HCT116 (cell line): Measurements from ENCODE around the gene SUN3. TPM values are rescaled to one million over a fixed set of nuclear protein-coding genes. Genes with fewer than 3 reads are reported as not detected.
A peak's percentile ranks its signal among the peaks of the same experiment; 100 is the strongest.

Experiments
- ATAC-seq: fragments of 200-7000 bp; cut with Tn5 transposase; 2 replicates; pipeline ENCODE4 v1.9.1; 2020; ENCODE audit warnings: mild to moderate bottlenecking, moderate library complexity
- BruUV-seq: library from RNA; stranded (reverse); fragments of 400-500 nt; replicated peaks from 2 replicates; lab custom pipeline; 2021; lab: Mats Ljungman, UMichigan
- CTCF ChIA-PET: fragments of 300-600 bp; sonication (Branson Sonifier 250); formaldehyde crosslinking; loops from one replicate; lab custom pipeline; 2021; ENCODE audit warnings: antibody characterized with exemption; lab: Charles Lee
- POLR2A ChIA-PET: fragments of 300-600, 350-600 bp; sonication (Branson Sonifier 250); formaldehyde crosslinking; loops from one replicate; lab custom pipeline; 2021; ENCODE audit warnings: antibody characterized with exemption; lab: Charles Lee
- RAD21 ChIA-PET, 2 experiments: fragments of 300-600 bp; sonication (Branson Sonifier 250); formaldehyde crosslinking; loops; one replicate each; lab custom pipeline; 2023; ENCODE audit warnings: low total read pairs in 2 of 2; ENCODE audit not compliant: uncharacterized antibody in 2 of 2, unreplicated experiment in 2 of 2, low non-redundant PET in 1 of 2; lab: Charles Lee
- DNase-seq: peaks from one replicate; pipeline ENCODE4 v3.0.0-alpha.2; 2010; ENCODE audit warnings: low read depth, low spot score
- H2AFZ ChIP-seq: fragments of 200-600 bp; shearing (Covaris generic), sonication (generic); 2 replicates; pipeline ENCODE4 v1.6.1; 2017; ENCODE audit warnings: low read depth, mixed run types, mixed read lengths, antibody characterized with exemption, low read length; ENCODE audit not compliant: poor library complexity, severe bottlenecking
- H3K27ac ChIP-seq: 2 replicates; pipeline ENCODE4 v1.5.1; 2012; ENCODE audit warnings: low read depth, low read length
- H3K27me3 ChIP-seq: fragments of 200-600 bp; sonication (generic); 2 replicates; pipeline ENCODE4 v1.6.1; 2016; ENCODE audit warnings: mixed run types, low read length, mixed read lengths; ENCODE audit not compliant: insufficient read depth
- H3K36me3 ChIP-seq, 2 experiments: fragments of 200-500 bp in 1 of 2; fragments of 200-600 bp in 1 of 2; sonication (Bioruptor generic) in 1 of 2; sonication (generic) in 1 of 2; 2 replicates each; pipeline versions ENCODE4 v1.5.1 to v1.6.1; 2014 to 2016; ENCODE audit warnings: low read length in 2 of 2, inconsistent platforms in 1 of 2, mixed read lengths in 1 of 2, mixed run types in 1 of 2; ENCODE audit not compliant: insufficient read depth in 2 of 2, control insufficient read depth in 1 of 2
- H3K4me1 ChIP-seq, 2 experiments: fragments of 200-600 bp in 1 of 2; sonication (generic) in 1 of 2; 2 replicates each; pipeline versions ENCODE4 v1.5.1 to v1.6.1; 2012 to 2017; ENCODE audit warnings: low read length in 2 of 2, inconsistent platforms in 1 of 2, mild to moderate bottlenecking in 1 of 2, mixed read lengths in 1 of 2, mixed run types in 1 of 2, moderate library complexity in 1 of 2; ENCODE audit not compliant: insufficient read depth in 2 of 2, control insufficient read depth in 1 of 2
- H3K4me2 ChIP-seq: fragments of 200-600 bp; sonication (generic); 2 replicates; pipeline ENCODE4 v1.6.1; 2017; ENCODE audit warnings: mixed run types, low read length, mixed read lengths
- H3K4me3 ChIP-seq, 2 experiments: fragments of 200-600 bp in 1 of 2; sonication (generic) in 1 of 2; replicated peaks in 1 of 2; 2 replicates each; pipeline ENCODE4 v1.5.1; 2011 to 2016; ENCODE audit warnings: low read length in 2 of 2, control low read depth in 1 of 2, low read depth in 1 of 2, mild to moderate bottlenecking in 1 of 2, mixed read lengths in 1 of 2, mixed run types in 1 of 2
- H3K79me2 ChIP-seq: fragments of 200-600 bp; sonication (generic); 2 replicates; pipeline ENCODE4 v1.6.1; 2017; ENCODE audit warnings: mild to moderate bottlenecking, mixed run types, low read length, moderate library complexity, mixed read lengths; ENCODE audit not compliant: insufficient read depth
- H3K9ac ChIP-seq: fragments of 200-600 bp; sonication (generic); 2 replicates; pipeline ENCODE4 v1.6.1; 2016; ENCODE audit warnings: low read length, mixed read lengths
- H3K9me2 ChIP-seq: fragments of 200-600 bp; sonication (generic), shearing (Covaris generic); 2 replicates; pipeline ENCODE4 v1.6.1; 2017; ENCODE audit warnings: mixed run types, mild to moderate bottlenecking, moderate library complexity; ENCODE audit not compliant: insufficient read depth
- H3K9me3 ChIP-seq, 2 experiments: fragments of 200-500 bp in 1 of 2; fragments of 200-600 bp in 1 of 2; sonication (Bioruptor generic) in 1 of 2; sonication (generic) in 1 of 2; 2 replicates each; pipeline ENCODE4 v1.6.1; 2014 to 2017; ENCODE audit warnings: low read length in 2 of 2, mixed read lengths in 2 of 2, inconsistent platforms in 1 of 2, low read depth in 1 of 2, mild to moderate bottlenecking in 1 of 2, mixed run types in 1 of 2, moderate library complexity in 1 of 2; ENCODE audit not compliant: control insufficient read depth in 1 of 2, insufficient read depth in 1 of 2
- H4K20me1 ChIP-seq: fragments of 200-600 bp; sonication (generic), shearing (Covaris generic); 2 replicates; pipeline ENCODE4 v1.6.1; 2017; ENCODE audit warnings: mixed run types, mild to moderate bottlenecking, moderate library complexity; ENCODE audit not compliant: insufficient read depth
- EGR1 ChIP-seq: IDR thresholded peaks from 2 replicates; pipeline ENCODE4 v1.6.1; 2012; ENCODE audit warnings: low read depth
- POLR2A ChIP-seq: IDR thresholded peaks from 2 replicates; pipeline ENCODE4 v1.7.0; 2011; ENCODE audit warnings: borderline replicate concordance; ENCODE audit not compliant: insufficient read depth, insufficient read length; ENCODE audit errors: extremely low read depth
- RAD21 ChIP-seq: IDR thresholded peaks from 2 replicates; pipeline ENCODE4 v1.6.1; 2012; ENCODE audit warnings: low read depth, mild to moderate bottlenecking
- REST ChIP-seq: IDR thresholded peaks from 2 replicates; pipeline ENCODE4 v1.6.1; 2012; ENCODE audit warnings: low read depth
- TCF7L2 ChIP-seq: IDR thresholded peaks from 2 replicates; pipeline ENCODE4 v1.7.0; 2011; ENCODE audit warnings: borderline replicate concordance, inconsistent platforms; ENCODE audit not compliant: insufficient read depth, insufficient read length; ENCODE audit errors: extremely low read depth
- YY1 ChIP-seq: IDR thresholded peaks from 2 replicates; pipeline ENCODE4 v1.6.1; 2011; ENCODE audit warnings: low read length, low read depth, moderate library complexity, mild to moderate bottlenecking; ENCODE audit not compliant: insufficient replicate concordance; ENCODE audit errors: extremely low read depth
- intact Hi-C: fragments of 100-400 bp; cut with micrococcal nuclease; formaldehyde crosslinking; loops from 2 replicates; pipeline ENCODE4 v1.10.0; 2022
- total RNA-seq: library from RNA; stranded (reverse); gene quantifications from one replicate; pipeline ENCODE4 v1.2.1, GENCODE V29; 2021; ENCODE audit not compliant: unreplicated experiment
- TF ChIP-seq, protein P1 (sequence below): IDR thresholded peaks from 2 replicates; pipeline ENCODE4 v1.6.1; 2012
- TF ChIP-seq, protein P2 (sequence below): IDR thresholded peaks from 2 replicates; pipeline ENCODE4 v1.6.1; 2012
- TF ChIP-seq, protein P3 (sequence below), 3 experiments: fragments of 200-600 bp in 1 of 3; sonication (generic) in 1 of 3; IDR thresholded peaks in 2 of 3; conservative IDR thresholded peaks in 1 of 3; 2 replicates each; pipeline ENCODE4 v1.5.1; 2012 to 2017; ENCODE audit warnings: low read depth in 2 of 3, low read length in 2 of 3, antibody characterized with exemption in 1 of 3, borderline replicate concordance in 1 of 3, control low read depth in 1 of 3, mild to moderate bottlenecking in 1 of 3, mixed read lengths in 1 of 3, mixed run types in 1 of 3, moderate library complexity in 1 of 3; ENCODE audit not compliant: insufficient read depth in 1 of 3

The SUN3 gene
- total RNA-seq, 1 experiment from 2014 or later, result 4.5 TPM

- Histone ChIP-seq H3K4me2 (peak overlapping the region; percentile 29; the same call in 1 of the 2 replicates), H3K79me2 (no peaks in the 10 kb centered on the region), H3K9ac (no peak overlapping the region), H4K20me1 (no peaks in the 10 kb centered on the region), H3K9me2 (no peaks in the 10 kb centered on the region), H2AFZ (no peak overlapping the region), H3K27ac (no peak overlapping the region), H3K36me3 (no peaks in the 10 kb centered on the region), H3K27me3 (no peaks in the 10 kb centered on the region), H3K9me3 (no peaks in the 10 kb centered on the region), H3K4me1 (peaks cover 2 to 5% of the 10 kb centered on the region in 2 experiments; a peak in 2 of 4 replicates), H3K4me3 (no peak overlapping the region)
- ChIA-PET RAD21 (no interaction called here), CTCF (interaction anchor here (0.7 to 1.4 kb wide), 4 partner anchors 96 to 163 kb away, joined by 3 to 10 read pairs (median 4); no protein-coding TSS in a partner anchor), POLR2A (interaction anchor here (1.3 kb wide), 1 partner anchor 8 kb away, joined by 4 read pairs; no protein-coding TSS in a partner anchor)
- peak; percentile 25 for TF ChIP-seq TCF7L2
- TF ChIP-seq REST, result no peak
- peak; percentile 83 for TF ChIP-seq RAD21
- no peak for TF ChIP-seq EGR1
- TF ChIP-seq, protein P1, sequence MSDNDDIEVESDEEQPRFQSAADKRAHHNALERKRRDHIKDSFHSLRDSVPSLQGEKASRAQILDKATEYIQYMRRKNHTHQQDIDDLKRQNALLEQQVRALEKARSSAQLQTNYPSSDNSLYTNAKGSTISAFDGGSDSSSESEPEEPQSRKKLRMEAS, result no peak
- TF ChIP-seq, protein P2, sequence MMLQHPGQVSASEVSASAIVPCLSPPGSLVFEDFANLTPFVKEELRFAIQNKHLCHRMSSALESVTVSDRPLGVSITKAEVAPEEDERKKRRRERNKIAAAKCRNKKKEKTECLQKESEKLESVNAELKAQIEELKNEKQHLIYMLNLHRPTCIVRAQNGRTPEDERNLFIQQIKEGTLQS, result no peak
- TF ChIP-seq, protein P3, sequence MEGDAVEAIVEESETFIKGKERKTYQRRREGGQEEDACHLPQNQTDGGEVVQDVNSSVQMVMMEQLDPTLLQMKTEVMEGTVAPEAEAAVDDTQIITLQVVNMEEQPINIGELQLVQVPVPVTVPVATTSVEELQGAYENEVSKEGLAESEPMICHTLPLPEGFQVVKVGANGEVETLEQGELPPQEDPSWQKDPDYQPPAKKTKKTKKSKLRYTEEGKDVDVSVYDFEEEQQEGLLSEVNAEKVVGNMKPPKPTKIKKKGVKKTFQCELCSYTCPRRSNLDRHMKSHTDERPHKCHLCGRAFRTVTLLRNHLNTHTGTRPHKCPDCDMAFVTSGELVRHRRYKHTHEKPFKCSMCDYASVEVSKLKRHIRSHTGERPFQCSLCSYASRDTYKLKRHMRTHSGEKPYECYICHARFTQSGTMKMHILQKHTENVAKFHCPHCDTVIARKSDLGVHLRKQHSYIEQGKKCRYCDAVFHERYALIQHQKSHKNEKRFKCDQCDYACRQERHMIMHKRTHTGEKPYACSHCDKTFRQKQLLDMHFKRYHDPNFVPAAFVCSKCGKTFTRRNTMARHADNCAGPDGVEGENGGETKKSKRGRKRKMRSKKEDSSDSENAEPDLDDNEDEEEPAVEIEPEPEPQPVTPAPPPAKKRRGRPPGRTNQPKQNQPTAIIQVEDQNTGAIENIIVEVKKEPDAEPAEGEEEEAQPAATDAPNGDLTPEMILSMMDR (IDR thresholded peaks at IDR 0.05 in 2 of 3, conservative IDR thresholded peaks at IDR 0.05 in 1 of 3; ENCODE audit: borderline replicate concordance in 1 of 3, insufficient read depth in 1 of 3, low read depth in 2 of 3, low read length in 2 of 3), result peak; percentile 52 to 62 (median 61); a peak in 5 of 6 replicates
- peak; percentile 37 for TF ChIP-seq POLR2A
- no peak for TF ChIP-seq YY1
- intact Hi-C loops, result loop anchor here (1.0 kb wide), 1 partner anchor 118 kb away; no protein-coding TSS in a partner anchor
- BruUV-seq, result no TSS peak
- ATAC-seq, result peak; percentile 96
- no peak for DNase-seq
Measured at GRCh38 chr7:47991741-47992311, 37.1 kb downstream of the SUN3 start.
